ENCODE data around the gene RDX.

RDX gene

GRCh38 chr11:110272919-110273318, 23.5 kb downstream of the RDX start:
- TF ChIP-seq, protein P1, sequence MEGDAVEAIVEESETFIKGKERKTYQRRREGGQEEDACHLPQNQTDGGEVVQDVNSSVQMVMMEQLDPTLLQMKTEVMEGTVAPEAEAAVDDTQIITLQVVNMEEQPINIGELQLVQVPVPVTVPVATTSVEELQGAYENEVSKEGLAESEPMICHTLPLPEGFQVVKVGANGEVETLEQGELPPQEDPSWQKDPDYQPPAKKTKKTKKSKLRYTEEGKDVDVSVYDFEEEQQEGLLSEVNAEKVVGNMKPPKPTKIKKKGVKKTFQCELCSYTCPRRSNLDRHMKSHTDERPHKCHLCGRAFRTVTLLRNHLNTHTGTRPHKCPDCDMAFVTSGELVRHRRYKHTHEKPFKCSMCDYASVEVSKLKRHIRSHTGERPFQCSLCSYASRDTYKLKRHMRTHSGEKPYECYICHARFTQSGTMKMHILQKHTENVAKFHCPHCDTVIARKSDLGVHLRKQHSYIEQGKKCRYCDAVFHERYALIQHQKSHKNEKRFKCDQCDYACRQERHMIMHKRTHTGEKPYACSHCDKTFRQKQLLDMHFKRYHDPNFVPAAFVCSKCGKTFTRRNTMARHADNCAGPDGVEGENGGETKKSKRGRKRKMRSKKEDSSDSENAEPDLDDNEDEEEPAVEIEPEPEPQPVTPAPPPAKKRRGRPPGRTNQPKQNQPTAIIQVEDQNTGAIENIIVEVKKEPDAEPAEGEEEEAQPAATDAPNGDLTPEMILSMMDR (conservative IDR thresholded peaks at IDR 0.05; ENCODE audit: low read depth, low read length): no peak
- DNase-seq (ENCODE audit: low read depth): no peak
- no peak overlapping the region for H3K4me3 ChIP-seq (ENCODE audit: low read depth, low read length)

DNA sequence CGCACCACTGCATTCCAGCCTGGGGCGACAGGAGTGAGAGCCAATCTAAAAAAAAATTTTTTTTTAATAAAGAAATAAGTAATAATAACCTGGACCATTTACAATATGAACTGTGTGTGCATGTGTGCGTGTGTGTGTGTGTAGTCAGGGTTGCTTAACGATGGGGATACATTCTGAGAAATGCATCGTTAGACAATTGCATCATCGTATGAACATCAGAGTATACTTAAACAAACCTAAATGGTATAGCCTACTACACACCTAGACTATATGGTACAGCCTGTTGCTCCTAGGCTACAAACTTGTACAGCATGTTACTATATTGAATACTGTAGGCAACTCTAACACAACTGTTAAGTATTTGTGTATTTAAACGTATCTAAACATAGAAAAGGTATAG, 26.4 kb downstream of the RDX start:
- no peak for DNase-seq (ENCODE audit: low read depth)
- TF ChIP-seq, protein P1 (conservative IDR thresholded peaks at IDR 0.05; ENCODE audit: low read depth, low read length): no peak

DNA sequence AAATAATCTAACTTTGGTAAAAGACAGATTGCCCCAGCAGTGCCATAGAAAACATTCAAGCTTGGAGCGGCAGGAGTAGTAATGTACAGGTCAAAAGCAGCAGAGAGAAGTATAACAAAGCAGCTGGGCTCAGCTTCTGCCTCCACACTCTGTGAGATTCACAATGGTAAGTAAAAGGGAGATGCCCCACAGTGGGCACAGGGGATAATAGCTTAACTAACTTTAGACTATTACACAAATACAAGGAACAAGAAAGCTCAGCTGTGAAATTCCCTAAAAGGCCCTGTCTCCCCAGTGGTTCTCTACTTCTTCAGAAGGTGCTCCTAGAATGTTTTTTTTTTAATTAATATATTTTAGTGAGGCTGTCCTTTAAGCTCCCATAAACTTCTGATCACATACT, 28.0 kb downstream of the RDX start:
- no peak overlapping the region for H3K4me3 ChIP-seq (ENCODE audit: low read depth, low read length)
- TF ChIP-seq, protein P1 (conservative IDR thresholded peaks at IDR 0.05; ENCODE audit: low read depth, low read length): no peak
- DNase-seq (ENCODE audit: low read depth): no peak

More for the DNA sequence above, 26.4 kb downstream of the RDX start:
- no peak overlapping the region for H3K4me3 ChIP-seq (ENCODE audit: low read depth, low read length)

DNA sequence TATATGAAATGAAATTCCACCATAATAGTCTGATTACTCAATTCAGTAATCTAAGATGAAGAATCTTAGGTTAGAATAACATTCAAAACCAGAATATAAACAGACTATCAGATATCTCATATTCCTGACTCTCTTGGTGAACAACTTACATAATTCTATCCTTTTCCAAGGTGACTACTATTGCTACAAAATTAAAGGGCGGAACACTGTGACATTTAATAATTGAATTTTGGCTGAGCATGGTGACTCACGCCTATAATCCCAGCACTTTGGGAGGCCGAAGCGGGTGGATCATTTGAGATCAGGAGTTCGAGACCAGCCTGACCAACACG, 34.4 kb downstream of the RDX start:
- TF ChIP-seq, protein P1 (conservative IDR thresholded peaks at IDR 0.05; ENCODE audit: low read depth, low read length): no peak
- peak; percentile 36 for DNase-seq (ENCODE audit: low read depth)
- H3K4me3 ChIP-seq (ENCODE audit: low read depth, low read length): no peak overlapping the region

DNA sequence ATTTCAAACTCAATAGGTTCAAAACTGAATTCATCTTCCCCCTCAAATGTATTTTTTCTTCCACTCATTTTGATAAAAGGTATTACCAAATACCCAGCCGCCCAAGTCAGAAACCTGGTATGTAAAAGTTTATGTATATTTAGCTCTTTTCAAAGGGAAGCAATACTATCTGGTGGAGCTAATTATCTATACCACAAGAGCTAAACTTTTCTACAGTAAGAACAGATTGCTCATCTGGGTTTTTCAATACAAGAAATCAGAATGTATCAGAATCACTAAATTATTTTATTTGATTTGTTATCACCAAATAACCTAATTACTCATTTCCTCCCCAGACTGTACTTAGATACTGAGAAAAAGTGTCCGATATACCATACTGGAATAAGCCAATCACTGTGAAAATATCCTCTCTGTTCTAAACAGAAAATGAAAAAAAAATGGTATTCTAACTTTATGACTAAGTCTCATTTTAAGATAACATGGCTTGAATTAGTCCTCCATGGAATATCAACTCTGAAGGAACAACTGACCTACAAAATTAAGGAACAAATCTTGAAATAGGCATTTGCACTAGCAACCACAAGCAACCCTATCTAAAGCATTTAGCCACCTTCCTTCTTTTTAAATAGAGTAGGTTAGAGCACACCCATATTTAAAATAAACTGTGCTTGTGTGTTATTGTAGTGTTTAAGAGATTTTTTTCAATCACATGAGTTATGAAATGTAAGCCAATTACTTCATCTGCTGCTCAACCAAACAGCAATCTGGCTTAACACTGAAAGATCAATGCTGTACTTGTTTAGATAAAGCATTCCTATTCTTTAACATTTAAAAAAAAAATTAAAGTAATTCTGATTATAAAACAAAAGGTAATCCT, 35.0 kb downstream of the RDX start:
- H3K4me3 ChIP-seq (ENCODE audit: low read depth, low read length): no peak overlapping the region
- TF ChIP-seq, protein P1 (conservative IDR thresholded peaks at IDR 0.05; ENCODE audit: low read depth, low read length): no peak
- DNase-seq (ENCODE audit: low read depth): peak; percentile 51

DNA sequence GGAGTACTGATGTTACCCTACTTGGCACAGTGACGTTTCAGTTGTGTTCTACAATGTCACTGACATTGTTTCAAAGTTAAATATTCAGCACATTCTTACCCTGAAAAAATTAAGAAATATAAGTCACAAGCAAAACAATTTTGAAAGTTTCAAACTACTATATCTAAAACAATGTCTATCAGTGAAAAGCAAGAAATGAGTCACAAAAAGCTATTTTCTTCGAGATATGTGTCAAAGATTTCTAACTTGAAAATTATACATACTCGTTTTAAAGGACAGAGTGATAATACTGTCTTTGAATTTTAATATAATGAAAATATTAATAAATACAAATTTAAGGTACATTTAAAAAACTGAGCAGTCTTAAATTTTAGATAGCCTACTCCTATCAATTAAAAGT, 42.9 kb downstream of the RDX start:
- TF ChIP-seq, protein P1 (conservative IDR thresholded peaks at IDR 0.05; ENCODE audit: low read depth, low read length): no peak
- H3K4me3 ChIP-seq (ENCODE audit: low read depth, low read length): no peak overlapping the region
- no peak for DNase-seq (ENCODE audit: low read depth)

GRCh38 chr11:110251836-110252235, 44.6 kb downstream of the RDX start:
- DNase-seq (ENCODE audit: low read depth): peak; percentile 79
- TF ChIP-seq, protein P1 (conservative IDR thresholded peaks at IDR 0.05; ENCODE audit: low read depth, low read length): no peak
- H3K4me3 ChIP-seq (ENCODE audit: low read depth, low read length): no peak overlapping the region

Measured in choroid plexus epithelial cell (primary cell).